GM12878 (cell line): ENCODE data around the gene SRCIN1. TPM values are rescaled to one million over a fixed set of nuclear protein-coding genes. Genes with fewer than 3 reads are reported as not detected.
"Not testable (repeated sequence)": the region's sequence is repeated elsewhere in the genome, so short reads cannot be mapped to it uniquely, and the experiment has no call there.

Experiments used
- ATAC-seq: fragments of 200-7000 bp; cut with Tn5 transposase; 3 replicates; pipeline ENCODE4 v1.9.1; 2020; ENCODE audit warnings: mild to moderate bottlenecking, moderate library complexity
- BruUV-seq: library from RNA; stranded (reverse); fragments of 400-500 nt; replicated peaks from 2 replicates; lab custom pipeline; 2021; lab: Mats Ljungman, UMichigan
- CTCF ChIA-PET: fragments of 300-600 bp; sonication (Branson Sonifier 250); formaldehyde crosslinking; extraction: SDS; loops from one replicate; lab custom pipeline; 2021; ENCODE audit warnings: inconsistent platforms; lab: Yijun Ruan, JAX
- POLR2A ChIA-PET: fragments of 350-600 bp; formaldehyde crosslinking; extraction: SDS; loops from one replicate; lab custom pipeline; 2021; ENCODE audit warnings: inconsistent platforms; lab: Charles Lee
- RAD21 ChIA-PET: fragments of 300-600 bp; sonication (Branson Sonifier 250); formaldehyde crosslinking; loops from one replicate; lab custom pipeline; 2023; ENCODE audit warnings: antibody characterized with exemption; ENCODE audit not compliant: unreplicated experiment; lab: Charles Lee
- SMC1A ChIA-PET: fragments of 300-600 bp; sonication (Branson Sonifier 250); formaldehyde crosslinking; loops from one replicate; lab custom pipeline; 2023; ENCODE audit not compliant: unreplicated experiment, uncharacterized antibody; lab: Charles Lee
- DNase-seq: peaks from one replicate; pipeline ENCODE4 v3.0.0-alpha.2; 2011; ENCODE audit warnings: low read depth, low spot score
- FAIRE-seq: peaks from 3 replicates; lab custom pipeline; 2011; peaks lifted over from hg19 to GRCh38; lab: Jason Lieb, UNC
- H2AFZ ChIP-seq: 2 replicates; pipeline ENCODE4 v1.6.0; 2011; ENCODE audit warnings: low read depth, low read length, control low read depth; ENCODE audit not compliant: control insufficient read depth
- H3K27ac ChIP-seq: 2 replicates; pipeline ENCODE4 v1.5.1; 2011; ENCODE audit warnings: control low read depth; ENCODE audit not compliant: control insufficient read depth, insufficient read depth
- H3K27me3 ChIP-seq, 2 experiments: replicated peaks in 1 of 2; 2 replicates each; pipeline versions ENCODE4 v1.6.0 to v1.6.1; 2011; ENCODE audit warnings: low read length in 1 of 2; ENCODE audit not compliant: control insufficient read depth in 2 of 2, insufficient read depth in 2 of 2
- H3K36me3 ChIP-seq, 2 experiments: 2 replicates each; pipeline ENCODE4 v1.5.1; 2011; ENCODE audit warnings: low read length in 1 of 2; ENCODE audit not compliant: control insufficient read depth in 2 of 2, insufficient read depth in 2 of 2
- H3K4me1 ChIP-seq: 2 replicates; pipeline ENCODE4 v1.6.1; 2011; ENCODE audit warnings: mild to moderate bottlenecking, low read length, moderate library complexity, mixed read lengths; ENCODE audit not compliant: control insufficient read depth, insufficient read depth
- H3K4me2 ChIP-seq: 2 replicates; pipeline ENCODE4 v1.6.0; 2011; ENCODE audit warnings: control low read depth; ENCODE audit not compliant: control insufficient read depth, insufficient read depth
- H3K4me3 ChIP-seq: fragments of 200-600 bp; sonication (generic); 2 replicates; pipeline ENCODE4 v1.5.1; 2016
- H3K79me2 ChIP-seq: 2 replicates; pipeline ENCODE4 v1.6.0; 2011; ENCODE audit warnings: low read length; ENCODE audit not compliant: control insufficient read depth, insufficient read depth
- H3K9ac ChIP-seq: 2 replicates; pipeline ENCODE4 v1.8.0; 2011; ENCODE audit warnings: low read length, control low read depth, mixed read lengths; ENCODE audit not compliant: control insufficient read depth, insufficient read depth
- H3K9me3 ChIP-seq: replicated peaks from 3 replicates; pipeline ENCODE4 v1.5.1; 2011; ENCODE audit warnings: mild to moderate bottlenecking, low read length; ENCODE audit not compliant: control insufficient read depth, insufficient read depth
- H4K20me1 ChIP-seq: 2 replicates; pipeline ENCODE4 v1.6.0; 2011; ENCODE audit not compliant: control insufficient read depth, insufficient read depth
- WGBS: methylation state at CpG from one replicate; pipeline ENCODE4 v1.1.6; 2016; ENCODE audit warnings: low lambda C conversion rate; ENCODE audit not compliant: insufficient replicate concordance, insufficient coverage; ENCODE audit errors: missing lambda C conversion rate; 5-methylcytosine and 5-hydroxymethylcytosine counted together
- in situ Hi-C: fragments of 300-500 bp; cut with MboI; formaldehyde crosslinking; loops from 9 replicates; pipeline ENCODE4 v1.14.3; 2018; ENCODE audit warnings: mixed read lengths
- intact Hi-C: fragments of 100-400 bp; cut with micrococcal nuclease; formaldehyde crosslinking; loops from one replicate; pipeline ENCODE4 v1.14.2; 2022; ENCODE audit not compliant: unreplicated experiment
- polyA plus RNA-seq, 11 experiments: library from polyadenylated mRNA; depleted of rRNA in 4 of 11; unstranded in 6 of 11; stranded (reverse) in 5 of 11; fragments of >200 nt; fragmentation: Nextera tagmentation in 4 of 11; fragmentation: Illumina TruSeq in 1 of 11; extraction: Ambion mirVana in 4 of 11; extraction: Trizol in 1 of 11; gene quantifications; 1 replicate in 1 of 11; 2 replicates in 10 of 11; pipeline versions ENCODE4 v1.2.1 to v1.2.3, GENCODE V29; 2011 to 2016; ENCODE audit warnings: inconsistent platforms in 2 of 11, missing spikeins in 2 of 11, low read depth in 1 of 11
- total RNA-seq, 4 experiments: library from RNA; depleted of rRNA in 3 of 4; stranded (reverse); fragments of >200 nt in 3 of 4; fragmentation: Illumina TruSeq in 1 of 4; extraction: Trizol in 1 of 4; gene quantifications; 2 replicates each; pipeline versions ENCODE4 v1.2.1 to v1.2.3, GENCODE V29; 2013 to 2021

SRCIN1 gene
- total and polyA plus RNA-seq, 10 of the 15 experiments (the other 5 are each of a cell fraction or from before 2014, with no cell fraction given), result under 0.01 to 0.74 (median 0.20) TPM; not detected in 3

- FAIRE-seq, POLR2A ChIA-PET, H3K36me3 ChIP-seq, intact Hi-C loops, SMC1A ChIA-PET, H3K9ac ChIP-seq, ATAC-seq, H3K4me3 ChIP-seq, DNase-seq, H3K4me1 ChIP-seq, H4K20me1 ChIP-seq, BruUV-seq, H3K9me3 ChIP-seq, H2AFZ ChIP-seq, in situ Hi-C loops, H3K27me3 ChIP-seq, H3K4me2 ChIP-seq, RAD21 ChIA-PET, H3K79me2 ChIP-seq, H3K27ac ChIP-seq: not testable (repeated sequence)
- WGBS, result 66% methylated on average over 10 of the region's 10 CpGs
- CTCF ChIA-PET, result interaction anchor here (0.7 kb wide), 1 partner anchor 135 kb away, joined by 3 read pairs; no protein-coding TSS in a partner anchor
Observed at GRCh38 chr17:38528141-38528540, 77.6 kb downstream of the SRCIN1 start.

GRCh38 chr17:38526526-38526925, 79.2 kb downstream of the SRCIN1 start:
- H3K4me1 ChIP-seq, ATAC-seq, BruUV-seq, SMC1A ChIA-PET, FAIRE-seq, CTCF ChIA-PET, H3K27me3 ChIP-seq, RAD21 ChIA-PET, H2AFZ ChIP-seq, H3K27ac ChIP-seq, H4K20me1 ChIP-seq, intact Hi-C loops, H3K79me2 ChIP-seq, H3K36me3 ChIP-seq, DNase-seq, H3K4me3 ChIP-seq, POLR2A ChIA-PET, H3K9me3 ChIP-seq, H3K9ac ChIP-seq, in situ Hi-C loops, H3K4me2 ChIP-seq: not testable (repeated sequence)
- WGBS, result 78% methylated on average over 8 of the region's 8 CpGs
